ENCODE results near the gene RNF183. TPM values are rescaled to one million over a fixed set of nuclear protein-coding genes. Genes with fewer than 3 reads are reported as not detected.

Gene RNF183
- total and polyA plus RNA-seq, 2 donors from 2014 or later, result 3.6 to 8.1 TPM

GRCh38 chr9:113337714-113338113 is 34.5 kb upstream of the RNF183 start:
- no peak for DNase-seq
- Histone ChIP-seq H3K36me3 (ENCODE audit: control insufficient read depth in 2 of 3, insufficient read depth in 3 of 3, low read length in 3 of 3) (no peaks in the 10 kb centered on the region), H3K4me3 (ENCODE audit: low read length in 3 of 3) (no peak overlapping the region), H3K27ac (ENCODE audit: low read depth in 2 of 2, low read length in 2 of 2) (no peak overlapping the region), H3K4me1 (ENCODE audit: control insufficient read depth in 2 of 3, insufficient read depth in 2 of 3, low read depth in 1 of 3, low read length in 3 of 3) (peaks cover 0 to 4% (median 0%) of the 10 kb centered on the region in 3 donors), H3K9ac (ENCODE audit: low read length in 3 of 3) (no peak overlapping the region), H3K9me3 (ENCODE audit: control insufficient read depth in 2 of 3, insufficient read depth in 1 of 3, low read length in 3 of 3) (no peaks in the 10 kb centered on the region), H3K27me3 (ENCODE audit: control insufficient read depth, insufficient read depth, low read length) (no peaks in the 10 kb centered on the region)
- TF ChIP-seq CTCF (IDR thresholded peaks at IDR 0.05; ENCODE audit: borderline replicate concordance, extremely low read depth, insufficient read depth), result no peak
- FAIRE-seq, result no peak
- intact Hi-C loops (cut with DNase I), result no loop called here

- FAIRE-seq, result no peak
- intact Hi-C loops (cut with DNase I), result no loop called here
- no peak overlapping the region for H3K4me3 ChIP-seq (ENCODE audit: low read length in 3 of 3)
These were observed 28.6 kb upstream of the RNF183 start for GRCh38 chr9:113331780-113332179.

GRCh38 chr9:113328045-113328782 is 25.0 kb upstream of the RNF183 start:
- Histone ChIP-seq H3K27me3 (ENCODE audit: control insufficient read depth, insufficient read depth, low read length) (no peaks in the 10 kb centered on the region), H3K4me1 (ENCODE audit: control insufficient read depth in 2 of 3, insufficient read depth in 2 of 3, low read depth in 1 of 3, low read length in 3 of 3) (no peaks in the 10 kb centered on the region), H3K27ac (ENCODE audit: low read depth in 2 of 2, low read length in 2 of 2) (no peak overlapping the region), H3K36me3 (ENCODE audit: control insufficient read depth in 2 of 3, insufficient read depth in 3 of 3, low read length in 3 of 3) (peaks cover 0 to 4% (median 2%) of the 10 kb centered on the region in 3 donors), H3K9ac (ENCODE audit: low read length in 3 of 3) (no peak overlapping the region), H3K4me3 (ENCODE audit: low read length in 3 of 3) (no peak overlapping the region), H3K9me3 (ENCODE audit: control insufficient read depth in 2 of 3, insufficient read depth in 1 of 3, low read length in 3 of 3) (no peaks in the 10 kb centered on the region)
- DNase-seq, result no peak
- intact Hi-C loops (cut with DNase I), result no loop called here
- FAIRE-seq, result no peak
- TF ChIP-seq CTCF (IDR thresholded peaks at IDR 0.05; ENCODE audit: borderline replicate concordance, extremely low read depth, insufficient read depth), result no peak

More at GRCh38 chr9:113331780-113332179, 28.6 kb upstream of the RNF183 start:
- Histone ChIP-seq H3K27me3 (ENCODE audit: control insufficient read depth, insufficient read depth, low read length) (no peaks in the 10 kb centered on the region), H3K36me3 (ENCODE audit: control insufficient read depth in 2 of 3, insufficient read depth in 3 of 3, low read length in 3 of 3) (peaks cover 0 to 4% (median 2%) of the 10 kb centered on the region in 3 donors), H3K9ac (ENCODE audit: low read length in 3 of 3) (no peak overlapping the region), H3K9me3 (ENCODE audit: control insufficient read depth in 2 of 3, insufficient read depth in 1 of 3, low read length in 3 of 3) (no peaks in the 10 kb centered on the region), H3K27ac (ENCODE audit: low read depth in 2 of 2, low read length in 2 of 2) (no peak overlapping the region), H3K4me1 (ENCODE audit: control insufficient read depth in 2 of 3, insufficient read depth in 2 of 3, low read depth in 1 of 3, low read length in 3 of 3) (no peaks in the 10 kb centered on the region)
- TF ChIP-seq CTCF (IDR thresholded peaks at IDR 0.05; ENCODE audit: borderline replicate concordance, extremely low read depth, insufficient read depth), result no peak
- no peak for DNase-seq

Measured in kidney (tissue), 14 donors.